Hepatocyte (in vitro differentiated cells): ENCODE data around the gene FBLL1. TPM values are rescaled to one million over a fixed set of nuclear protein-coding genes. Genes with fewer than 3 reads are reported as not detected.

Experiments used
- DNase-seq: peaks from one replicate; pipeline ENCODE4 v3.0.0-alpha.2; 2016; ENCODE audit warnings: low spot score
- H2AFZ ChIP-seq: fragments of 200-600 bp; sonication (generic); 2 replicates; pipeline ENCODE4 v1.6.0; 2016; ENCODE audit warnings: antibody characterized with exemption, mild to moderate bottlenecking
- H3K27ac ChIP-seq: fragments of 200-600 bp; sonication (generic); 2 replicates; pipeline ENCODE4 v1.5.1; 2016; ENCODE audit warnings: mild to moderate bottlenecking
- H3K27me3 ChIP-seq: fragments of 200-600 bp; sonication (generic); 2 replicates; pipeline ENCODE4 v1.6.1; 2016
- H3K36me3 ChIP-seq: fragments of 200-600 bp; sonication (generic); replicated peaks from 2 replicates; pipeline ENCODE4 v1.5.1; 2016; ENCODE audit warnings: low read depth; ENCODE audit not compliant: insufficient read depth
- H3K4me1 ChIP-seq: fragments of 200-600 bp; sonication (generic); 2 replicates; pipeline ENCODE4 v1.5.1; 2016; ENCODE audit warnings: mild to moderate bottlenecking, moderate library complexity; ENCODE audit not compliant: insufficient read depth
- H3K4me2 ChIP-seq: fragments of 200-600 bp; sonication (generic); 2 replicates; pipeline ENCODE4 v1.6.0; 2016
- H3K4me3 ChIP-seq: fragments of 200-600 bp; sonication (generic); 2 replicates; pipeline ENCODE4 v1.5.1; 2016; ENCODE audit warnings: mild to moderate bottlenecking
- H3K79me2 ChIP-seq: fragments of 200-600 bp; sonication (generic); 2 replicates; pipeline ENCODE4 v1.6.0; 2017; ENCODE audit warnings: mild to moderate bottlenecking
- H3K9me2 ChIP-seq: fragments of 200-600 bp; sonication (generic); replicated peaks from 2 replicates; pipeline ENCODE4 v1.6.0; 2017; ENCODE audit warnings: mild to moderate bottlenecking; ENCODE audit not compliant: insufficient read depth
- H3K9me3 ChIP-seq: fragments of 200-600 bp; sonication (generic); 2 replicates; pipeline ENCODE4 v1.5.1; 2016; ENCODE audit warnings: low read depth, mild to moderate bottlenecking
- H4K20me1 ChIP-seq: fragments of 200-600 bp; sonication (generic); 2 replicates; pipeline ENCODE4 v1.6.0; 2016; ENCODE audit warnings: mild to moderate bottlenecking; ENCODE audit not compliant: insufficient read depth, poor library complexity, severe bottlenecking
- CTCF ChIP-seq: fragments of 200-600 bp; sonication (generic); IDR thresholded peaks from 2 replicates; pipeline ENCODE4 v1.5.1; 2016; ENCODE audit warnings: antibody characterized with exemption, mild to moderate bottlenecking; ENCODE audit not compliant: poor library complexity
- EZH2 ChIP-seq: fragments of 200-600 bp; sonication (generic); IDR thresholded peaks from 2 replicates; pipeline ENCODE4 v1.6.1; 2016; ENCODE audit warnings: antibody characterized with exemption, mild to moderate bottlenecking, borderline replicate concordance
- EZH2phosphoT487 ChIP-seq: fragments of 200-600 bp; sonication (generic); IDR thresholded peaks from one replicate; pipeline ENCODE4 v1.6.1; 2018; ENCODE audit warnings: antibody characterized with exemption, mild to moderate bottlenecking, low read depth, moderate library complexity; ENCODE audit not compliant: unreplicated experiment, severe bottlenecking
- WGBS: methylation state at CpG from one replicate; pipeline ENCODE4 v1.1.6; 2016; ENCODE audit warnings: low lambda C conversion rate; ENCODE audit errors: missing lambda C conversion rate; 5-methylcytosine and 5-hydroxymethylcytosine counted together
- polyA plus RNA-seq: library from polyadenylated mRNA; unstranded; fragments of >200 nt; fragmentation: Nextera tagmentation; extraction: Ambion mirVana; gene quantifications from 2 replicates; pipeline ENCODE4 v1.2.1, GENCODE V29; 2016
- total RNA-seq: library from RNA; depleted of rRNA; stranded (reverse); fragments of >200 nt; gene quantifications from 2 replicates; pipeline ENCODE4 v1.2.3, GENCODE V29; 2014

FBLL1 gene
- total and polyA plus RNA-seq, 2 experiments from 2014 or later: 1.7 to 2.4 TPM

GRCh38 chr5:168482361-168482760 is 46.7 kb upstream of the FBLL1 start:
- Histone ChIP-seq H3K9me2 (no peaks in the 10 kb centered on the region), H2AFZ (no peak overlapping the region), H3K4me1 (peaks cover under 1% of the 10 kb centered on the region), H3K9me3 (no peaks in the 10 kb centered on the region), H3K36me3 (no peaks in the 10 kb centered on the region), H4K20me1 (peaks cover under 1% of the 10 kb centered on the region), H3K79me2 (peaks cover 6% of the 10 kb centered on the region), H3K4me2 (no peak overlapping the region), H3K27me3 (no peaks in the 10 kb centered on the region), H3K4me3 (no peak overlapping the region), H3K27ac (no peak overlapping the region)
- 62% methylated on average over 5 of the region's 5 CpGs for WGBS
- TF ChIP-seq EZH2: no peak
- no peak for TF ChIP-seq CTCF
- no peak for TF ChIP-seq EZH2phosphoT487
- no peak for DNase-seq

GRCh38 chr5:168486136-168486879 is 42.8 kb upstream of the FBLL1 start, which contains the start of gene RARS1:
TSS of gene RARS1 (plus strand) at chr5:168486471. CDS start at chr5:168486499, 28 bp downstream.
- peak; percentile 98 for TF ChIP-seq CTCF
- no peak for TF ChIP-seq EZH2phosphoT487
- no peak for TF ChIP-seq EZH2
- peak within 1 kb of the TSS; percentile 65 for H2AFZ ChIP-seq
- no peaks in the 10 kb centered on the region for H3K27me3 ChIP-seq
- H4K20me1 ChIP-seq: peaks cover 5% of the 10 kb centered on the region
- peaks cover 38% of the 10 kb centered on the region for H3K79me2 ChIP-seq
- peak within 1 kb of the TSS; percentile 70 for H3K4me2 ChIP-seq
- H3K4me3 ChIP-seq: peak within 1 kb of the TSS; percentile 84
- H3K9me2 ChIP-seq: no peaks in the 10 kb centered on the region
- WGBS: 1% methylated on average over 40 of the region's 40 CpGs
- DNase-seq: peak; percentile 97
- H3K27ac ChIP-seq: peak within 1 kb of the TSS; percentile 69
- H3K9me3 ChIP-seq: no peaks in the 10 kb centered on the region
- H3K4me1 ChIP-seq: peaks cover 5% of the 10 kb centered on the region
- no peaks in the 10 kb centered on the region for H3K36me3 ChIP-seq

- no peak for DNase-seq
- peaks cover 5% of the 10 kb centered on the region for H3K4me1 ChIP-seq
- H3K9me2 ChIP-seq: no peaks in the 10 kb centered on the region
- 98% methylated on average over 3 of the region's 3 CpGs for WGBS
- H3K36me3 ChIP-seq: peaks cover 3% of the 10 kb centered on the region
- peaks cover 38% of the 10 kb centered on the region for H3K79me2 ChIP-seq
- H3K27ac ChIP-seq: no peak overlapping the region
- no peak overlapping the region for H3K4me3 ChIP-seq
- no peaks in the 10 kb centered on the region for H3K27me3 ChIP-seq
- H3K9me3 ChIP-seq: no peaks in the 10 kb centered on the region
- H2AFZ ChIP-seq: no peak overlapping the region
- H3K4me2 ChIP-seq: no peak overlapping the region
- peaks cover 5% of the 10 kb centered on the region for H4K20me1 ChIP-seq
- TF ChIP-seq EZH2phosphoT487 (no peak), EZH2 (no peak), CTCF (no peak)
These were observed 40.0 kb upstream of the FBLL1 start for GRCh38 chr5:168489059-168489458.
